DND-41 (cell line): ENCODE data around the gene GABBR2.

Source experiments
- EZH2 ChIP-seq: IDR thresholded peaks from 3 replicates; pipeline ENCODE4 v1.6.1; 2012; ENCODE audit warnings: borderline replicate concordance, low read depth, mild to moderate bottlenecking, moderate library complexity, low read length, inconsistent platforms; ENCODE audit not compliant: severe bottlenecking
- TF ChIP-seq, protein P1 (sequence below): IDR thresholded peaks from 2 replicates; pipeline ENCODE4 v1.5.1; 2012; ENCODE audit warnings: borderline replicate concordance, low read length, moderate library complexity, mild to moderate bottlenecking; ENCODE audit not compliant: poor library complexity, severe bottlenecking; ENCODE audit errors: extremely low read depth

DNA sequence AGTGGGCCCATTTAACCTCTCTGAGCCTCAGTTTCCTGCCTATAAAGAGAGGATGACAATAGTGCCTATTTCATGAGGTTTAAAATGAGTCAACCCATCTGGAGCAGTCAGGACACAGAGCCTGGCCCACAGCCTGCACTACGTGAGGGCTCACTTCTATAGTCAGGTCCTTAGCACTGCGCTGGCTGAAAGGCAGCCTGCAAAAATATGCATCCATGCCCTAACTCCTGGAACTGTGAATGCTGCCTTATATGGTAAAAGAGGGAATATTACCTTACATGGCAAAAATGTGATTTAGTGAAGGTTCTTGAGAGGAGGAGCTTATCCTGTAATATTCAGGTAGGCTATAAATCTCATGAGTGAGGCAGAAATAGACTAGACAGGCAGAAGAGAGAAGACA lies 98.5 kb downstream of the GABBR2 start:
- TF ChIP-seq, protein P1, sequence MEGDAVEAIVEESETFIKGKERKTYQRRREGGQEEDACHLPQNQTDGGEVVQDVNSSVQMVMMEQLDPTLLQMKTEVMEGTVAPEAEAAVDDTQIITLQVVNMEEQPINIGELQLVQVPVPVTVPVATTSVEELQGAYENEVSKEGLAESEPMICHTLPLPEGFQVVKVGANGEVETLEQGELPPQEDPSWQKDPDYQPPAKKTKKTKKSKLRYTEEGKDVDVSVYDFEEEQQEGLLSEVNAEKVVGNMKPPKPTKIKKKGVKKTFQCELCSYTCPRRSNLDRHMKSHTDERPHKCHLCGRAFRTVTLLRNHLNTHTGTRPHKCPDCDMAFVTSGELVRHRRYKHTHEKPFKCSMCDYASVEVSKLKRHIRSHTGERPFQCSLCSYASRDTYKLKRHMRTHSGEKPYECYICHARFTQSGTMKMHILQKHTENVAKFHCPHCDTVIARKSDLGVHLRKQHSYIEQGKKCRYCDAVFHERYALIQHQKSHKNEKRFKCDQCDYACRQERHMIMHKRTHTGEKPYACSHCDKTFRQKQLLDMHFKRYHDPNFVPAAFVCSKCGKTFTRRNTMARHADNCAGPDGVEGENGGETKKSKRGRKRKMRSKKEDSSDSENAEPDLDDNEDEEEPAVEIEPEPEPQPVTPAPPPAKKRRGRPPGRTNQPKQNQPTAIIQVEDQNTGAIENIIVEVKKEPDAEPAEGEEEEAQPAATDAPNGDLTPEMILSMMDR, result no peak
- TF ChIP-seq EZH2, result no peak
